H1 (cell line): Measurements from ENCODE around the gene ZNF200. TPM values are rescaled to one million over a fixed set of nuclear protein-coding genes. Genes with fewer than 3 reads are reported as not detected.

Experiments
- CTCF ChIA-PET: fragments of 300-600 bp; sonication (Branson Sonifier 250); formaldehyde crosslinking; loops from one replicate; lab custom pipeline; 2021; ENCODE audit not compliant: partially characterized antibody; lab: Charles Lee
- POLR2A ChIA-PET: fragments of 300-600 bp; sonication (Branson Sonifier 250); formaldehyde crosslinking; loops from one replicate; lab custom pipeline; 2021; ENCODE audit warnings: inconsistent platforms; ENCODE audit not compliant: partially characterized antibody; lab: Charles Lee
- DNase-seq, 2 experiments: peaks; one replicate each; pipeline versions ENCODE4 v3.0.0 to v3.0.0-alpha.2; 2010 to 2022; ENCODE audit warnings: low spot score in 2 of 2, low read depth in 1 of 2, mixed read lengths in 1 of 2
- FAIRE-seq: peaks from 2 replicates; lab custom pipeline; 2011; peaks lifted over from hg19 to GRCh38; lab: Jason Lieb, UNC
- H2AFZ ChIP-seq: 2 replicates; pipeline ENCODE4 v1.8.1; 2012; ENCODE audit warnings: low read length, inconsistent platforms
- H2AK5ac ChIP-seq: 2 replicates; pipeline ENCODE4 v1.6.1; 2013; ENCODE audit warnings: low read depth, low read length
- H2BK120ac ChIP-seq: replicated peaks from 2 replicates; pipeline ENCODE3; 2013; ENCODE audit warnings: low read depth, low read length, inconsistent platforms
- H2BK12ac ChIP-seq: 2 replicates; pipeline ENCODE4 v1.6.1; 2013; ENCODE audit warnings: low read depth, low read length
- H2BK15ac ChIP-seq: 2 replicates; pipeline ENCODE4 v1.6.1; 2013; ENCODE audit warnings: low read length
- H2BK20ac ChIP-seq: 2 replicates; pipeline ENCODE4 v1.6.1; 2013; ENCODE audit warnings: low read length
- H2BK5ac ChIP-seq: 2 replicates; pipeline ENCODE4 v1.6.1; 2013; ENCODE audit warnings: low read depth, low read length
- H3K14ac ChIP-seq: 2 replicates; pipeline ENCODE4 v1.6.1; 2013; ENCODE audit warnings: inconsistent platforms; ENCODE audit not compliant: insufficient read length
- H3K18ac ChIP-seq: 2 replicates; pipeline ENCODE4 v1.6.1; 2013; ENCODE audit warnings: low read length; ENCODE audit errors: extremely low read depth
- H3K23ac ChIP-seq: 2 replicates; pipeline ENCODE4 v1.6.1; 2013; ENCODE audit warnings: inconsistent platforms; ENCODE audit not compliant: insufficient read length
- H3K23me2 ChIP-seq: 2 replicates; pipeline ENCODE4 v1.6.1; 2013; ENCODE audit warnings: low read depth, low read length
- H3K27ac ChIP-seq: 2 replicates; pipeline ENCODE4 v1.6.1; 2011; ENCODE audit warnings: low read depth, low read length, inconsistent platforms
- H3K27me3 ChIP-seq, 4 experiments: replicated peaks in 1 of 4; 1 replicate in 1 of 4; 2 replicates in 3 of 4; pipeline versions ENCODE4 v1.6.1 to v1.8.1; 2011 to 2013; ENCODE audit warnings: low read length in 3 of 4, mild to moderate bottlenecking in 3 of 4, inconsistent platforms in 2 of 4, mixed read lengths in 2 of 4, moderate library complexity in 1 of 4; ENCODE audit not compliant: control insufficient read depth in 3 of 4, insufficient read depth in 3 of 4; ENCODE audit errors: extremely low read depth in 1 of 4
- H3K36me3 ChIP-seq, 4 experiments: 2 replicates each; pipeline versions ENCODE4 v1.6.1 to v1.8.1; 2011 to 2013; ENCODE audit warnings: mild to moderate bottlenecking in 4 of 4, low read length in 3 of 4, moderate library complexity in 2 of 4, control low read depth in 1 of 4, inconsistent platforms in 1 of 4; ENCODE audit not compliant: insufficient read depth in 4 of 4, control insufficient read depth in 2 of 4
- H3K4ac ChIP-seq: replicated peaks from 2 replicates; pipeline ENCODE3; 2013; ENCODE audit warnings: low read length, low read depth, mixed read lengths, inconsistent platforms; ENCODE audit not compliant: insufficient read length
- H3K4me1 ChIP-seq, 4 experiments: replicated peaks in 1 of 4; 1 replicate in 1 of 4; 2 replicates in 3 of 4; pipeline versions ENCODE4 v1.6.1 to v1.8.1; 2011 to 2013; ENCODE audit warnings: low read length in 3 of 4, inconsistent platforms in 2 of 4, mixed read lengths in 1 of 4; ENCODE audit not compliant: insufficient read depth in 4 of 4, control insufficient read depth in 3 of 4
- H3K4me2 ChIP-seq, 2 experiments: 2 replicates each; pipeline versions ENCODE4 v1.6.1 to v1.8.1; 2011 to 2013; ENCODE audit warnings: low read depth in 2 of 2, low read length in 2 of 2, control low read depth in 1 of 2, inconsistent platforms in 1 of 2, mild to moderate bottlenecking in 1 of 2; ENCODE audit not compliant: insufficient read depth in 1 of 2
- H3K4me3 ChIP-seq, 4 experiments: fragments of 200-600, 300-600 bp in 1 of 4; sonication (generic), shearing (Covaris generic), sonication (Bioruptor Twin) in 1 of 4; 2 replicates each; pipeline versions ENCODE4 v1.5.1 to v1.8.1; 2011 to 2016; ENCODE audit warnings: low read length in 4 of 4, low read depth in 3 of 4, control low read depth in 2 of 4, inconsistent platforms in 2 of 4, mild to moderate bottlenecking in 2 of 4, mixed read lengths in 1 of 4, moderate library complexity in 1 of 4; ENCODE audit not compliant: insufficient read depth in 2 of 4; ENCODE audit errors: extremely low read depth in 1 of 4
- H3K56ac ChIP-seq: replicated peaks from 2 replicates; pipeline ENCODE3; 2013; ENCODE audit warnings: low read depth, mild to moderate bottlenecking, mixed read lengths, low read length, inconsistent platforms; ENCODE audit not compliant: insufficient read length
- H3K79me1 ChIP-seq: 2 replicates; pipeline ENCODE4 v1.6.1; 2013; ENCODE audit warnings: low read depth, low read length, control low read depth
- H3K79me2 ChIP-seq, 2 experiments: 2 replicates each; pipeline versions ENCODE4 v1.6.1 to v1.8.1; 2012 to 2013; ENCODE audit warnings: low read length in 2 of 2, mild to moderate bottlenecking in 2 of 2, inconsistent platforms in 1 of 2; ENCODE audit not compliant: insufficient read depth in 2 of 2, control insufficient read depth in 1 of 2
- H3K9ac ChIP-seq, 4 experiments: replicated peaks in 1 of 4; 1 replicate in 1 of 4; 2 replicates in 3 of 4; pipeline versions ENCODE4 v1.6.1 to v1.8.1; 2011 to 2013; ENCODE audit warnings: low read depth in 3 of 4, low read length in 3 of 4, control low read depth in 2 of 4, mild to moderate bottlenecking in 2 of 4, moderate library complexity in 2 of 4, inconsistent platforms in 1 of 4; ENCODE audit errors: extremely low read depth in 1 of 4
- H3K9me3 ChIP-seq, 2 experiments: 2 replicates each; pipeline versions ENCODE4 v1.6.1 to v1.8.1; 2012 to 2013; ENCODE audit warnings: mild to moderate bottlenecking in 2 of 2, moderate library complexity in 2 of 2, control low read depth in 1 of 2, inconsistent platforms in 1 of 2, low read depth in 1 of 2, low read length in 1 of 2, mixed read lengths in 1 of 2; ENCODE audit not compliant: insufficient read depth in 2 of 2
- H4K20me1 ChIP-seq, 2 experiments: replicated peaks in 1 of 2; 2 replicates each; pipeline versions ENCODE3 to v1.8.1; 2011 to 2013; ENCODE audit warnings: inconsistent platforms in 2 of 2, low read length in 2 of 2, mild to moderate bottlenecking in 1 of 2; ENCODE audit not compliant: insufficient read depth in 2 of 2, control insufficient read depth in 1 of 2
- H4K5ac ChIP-seq: 2 replicates; pipeline ENCODE4 v1.6.1; 2013; ENCODE audit warnings: low read length, low read depth, mixed read lengths, inconsistent platforms; ENCODE audit not compliant: insufficient read length
- H4K8ac ChIP-seq: 2 replicates; pipeline ENCODE4 v1.8.0; 2013; ENCODE audit warnings: mild to moderate bottlenecking, moderate library complexity, low read length, inconsistent platforms; ENCODE audit not compliant: insufficient read depth; ENCODE audit errors: extremely low read depth
- H4K91ac ChIP-seq: replicated peaks from 2 replicates; pipeline ENCODE3; 2013; ENCODE audit warnings: low read length, mixed read lengths, inconsistent platforms; ENCODE audit not compliant: insufficient read length
- POLR2AphosphoS5 ChIP-seq: IDR thresholded peaks from 2 replicates; pipeline ENCODE4 v1.6.1; 2011; ENCODE audit warnings: low read depth, low read length
- TEAD4 ChIP-seq: IDR thresholded peaks from 2 replicates; pipeline ENCODE4 v1.6.1; 2012; ENCODE audit warnings: low read depth, low read length, inconsistent platforms, mixed read lengths
- WGBS, 2 experiments: shearing (Covaris generic) in 1 of 2; methylation state at CpG; one replicate each; pipeline versions ENCODE4 v1.1.6 to v1.1.7; 2013 to 2015; ENCODE audit warnings: low lambda C conversion rate in 2 of 2, mixed read lengths in 2 of 2, inconsistent platforms in 1 of 2, low coverage in 1 of 2, missing lambda C conversion rate in 1 of 2; ENCODE audit not compliant: insufficient replicate concordance in 2 of 2, insufficient coverage in 1 of 2, insufficient read length in 1 of 2; ENCODE audit errors: extremely low coverage in 1 of 2, missing lambda C conversion rate in 1 of 2; 5-methylcytosine and 5-hydroxymethylcytosine counted together
- polyA plus RNA-seq, 7 experiments: library from polyadenylated mRNA; depleted of rRNA in 3 of 7; stranded (reverse) in 5 of 7; unstranded in 2 of 7; fragments of >200 nt in 5 of 7; fragments of 200-250 nt in 2 of 7; gene quantifications; 1 replicate in 5 of 7; 2 replicates in 1 of 7; 4 replicates in 1 of 7; pipeline versions ENCODE4 v1.2.1 to v1.2.3, GENCODE V29; 2011 to 2013; ENCODE audit warnings: missing spikeins in 2 of 7, mixed read lengths in 2 of 7
- total RNA-seq: library from RNA; stranded (reverse); fragmentation: NEBNext Ultra II Directional; extraction: Animal tissue kit (Norgen Biotek cat#: 25700); gene quantifications from 2 replicates; pipeline ENCODE4 v1.2.1, GENCODE V29; 2021

Gene ZNF200
- total and polyA plus RNA-seq, 2 of the 8 experiments (the other 6 are each of a cell fraction or from before 2014, with no cell fraction given) = 2.7 to 9.9 TPM

DNA sequence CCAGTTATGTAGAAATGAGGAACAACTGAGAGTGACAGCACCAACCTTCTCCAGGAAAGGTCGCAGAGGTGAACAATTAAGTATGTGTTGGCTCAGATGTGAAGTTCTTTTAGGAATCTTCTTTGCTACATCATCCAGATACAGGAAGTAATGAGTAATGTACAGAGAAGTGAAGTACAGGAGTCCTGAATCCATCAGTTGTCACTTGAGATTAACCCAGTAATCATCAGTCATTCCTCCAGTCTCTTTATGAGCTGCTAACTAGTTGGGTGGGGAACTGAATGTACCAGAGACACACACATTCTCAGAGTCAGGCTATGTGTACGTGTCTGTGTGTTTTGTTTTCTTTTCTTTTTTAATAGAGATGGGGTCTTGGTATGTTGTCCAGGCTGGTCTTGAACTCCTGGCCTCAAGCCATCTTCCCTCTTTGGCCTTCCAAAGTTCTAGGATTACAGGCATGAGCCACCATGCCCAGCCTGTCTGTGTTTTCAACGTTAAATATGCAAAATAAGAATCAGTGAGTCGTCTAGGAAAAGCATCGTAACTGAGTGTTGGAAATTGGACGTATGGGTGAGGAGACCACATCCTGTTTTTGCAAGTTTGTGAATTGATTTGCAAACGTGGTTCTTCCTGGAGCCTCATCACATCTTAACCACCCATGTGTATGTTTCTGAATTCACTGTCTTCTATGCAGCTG lies 19.9 kb downstream of the ZNF200 start:
- no peak for FAIRE-seq
- CTCF ChIA-PET = interaction anchor here (0.6 kb wide), 1 partner anchor 229 kb away, joined by 4 read pairs; no protein-coding TSS in a partner anchor
- TF ChIP-seq POLR2AphosphoS5 (no peak), TEAD4 (no peak)

More for the DNA sequence above, 19.9 kb downstream of the ZNF200 start:
- no peak overlapping the region for H3K56ac ChIP-seq
- no peak overlapping the region for H2BK12ac ChIP-seq
- H3K27ac ChIP-seq = no peak overlapping the region
- H4K20me1 ChIP-seq = no peaks in the 10 kb centered on the region
- no peak overlapping the region for H4K91ac ChIP-seq
- no peak overlapping the region for H4K8ac ChIP-seq
- no peak overlapping the region for H3K9ac ChIP-seq
- no peak overlapping the region for H3K18ac ChIP-seq
- WGBS, 2 experiments = 61% methylated on average over 7 of the region's 7 CpGs; no CpG with 5 or more reads in 1 of the 2 experiments
- no peaks in the 10 kb centered on the region for H3K4me1 ChIP-seq
- no peak overlapping the region for H3K4ac ChIP-seq
- H2BK5ac ChIP-seq = no peak overlapping the region
- no peak overlapping the region for H2BK20ac ChIP-seq
- H3K79me2 ChIP-seq = no peaks in the 10 kb centered on the region
- no peak overlapping the region for H2AK5ac ChIP-seq
- no peaks in the 10 kb centered on the region for H3K79me1 ChIP-seq
- H3K27me3 ChIP-seq = no peaks in the 10 kb centered on the region
- no peak overlapping the region for H3K4me3 ChIP-seq
- no peak overlapping the region for H2BK15ac ChIP-seq
- H3K4me2 ChIP-seq = no peak overlapping the region
- no peaks in the 10 kb centered on the region for H3K23me2 ChIP-seq
- H2AFZ ChIP-seq = no peak overlapping the region
- no peaks in the 10 kb centered on the region for H3K36me3 ChIP-seq
- peaks cover 29 to 52% of the 10 kb centered on the region in 2 experiments for H3K9me3 ChIP-seq
- no peak overlapping the region for H4K5ac ChIP-seq
- no peak overlapping the region for H2BK120ac ChIP-seq
- POLR2A ChIA-PET = no interaction called here
- DNase-seq = no peak
- H3K23ac ChIP-seq = no peak overlapping the region
- H3K14ac ChIP-seq = no peak overlapping the region
